ENCODE measurements around the gene SF3A2.

Gene SF3A2

GRCh38 chr19:2246014-2246620 is 9.5 kb downstream of the SF3A2 start:
- POLR2A ChIA-PET: no interaction called here

DNA sequence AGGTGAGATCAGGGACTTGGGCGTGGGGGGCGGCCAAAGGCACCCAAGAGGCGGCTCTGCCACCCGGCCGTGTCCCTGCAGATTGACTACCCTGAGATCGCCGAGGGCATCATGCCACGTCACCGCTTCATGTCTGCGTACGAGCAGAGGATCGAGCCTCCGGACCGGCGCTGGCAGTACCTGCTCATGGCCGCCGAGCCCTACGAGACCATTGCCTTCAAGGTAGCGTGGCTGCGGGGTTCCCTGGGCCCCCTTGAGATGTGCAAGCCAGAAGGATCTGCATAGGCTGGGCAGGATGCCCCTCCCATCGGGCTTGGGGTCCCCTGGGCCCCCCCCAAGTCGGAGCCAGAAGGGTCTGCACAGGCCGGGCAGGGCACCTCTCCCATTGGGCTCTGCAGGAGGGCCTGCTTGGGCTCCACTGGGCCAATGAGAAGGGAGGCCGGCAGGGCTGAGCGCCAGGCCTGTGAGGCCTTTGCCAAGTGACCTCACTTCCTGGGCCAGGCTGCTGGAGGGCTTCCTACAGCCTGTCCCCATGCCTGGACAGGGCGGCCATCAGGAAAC is 10.3 kb downstream of the SF3A2 start:
- Histone ChIP-seq H3K4me3 (ENCODE audit: low read depth, low read length) (no peak overlapping the region), H3K9me3 (ENCODE audit: control insufficient read depth, insufficient read depth, low read depth, low read length) (no peaks in the 10 kb centered on the region), H3K4me1 (ENCODE audit: control insufficient read depth, insufficient read depth, low read length) (no peaks in the 10 kb centered on the region), H3K27ac (ENCODE audit: extremely low read depth, low read depth, low read length) (0 out of 2 replicates have a peak overlapping the region, but pooled peaks have one; percentile 16), H3K36me3 (ENCODE audit: control insufficient read depth in 2 of 2, insufficient read depth in 1 of 2, low read length in 2 of 2) (peaks cover 10 to 71% of the 10 kb centered on the region in 2 experiments)
- POLR2A ChIA-PET: no interaction called here
- CTCF ChIA-PET: no interaction called here
- TF ChIP-seq SP2 (tag by site-specific recombination; IDR thresholded peaks at IDR 0.05) (peak; percentile 52), RBAK (tag by site-specific recombination; IDR thresholded peaks at IDR 0.05) (no peak), ZNF600 (tag by site-specific recombination; IDR thresholded peaks at IDR 0.05) (no peak), ZNF175 (tag by site-specific recombination; IDR thresholded peaks at IDR 0.05) (no peak), ZNF16 (tag by site-specific recombination; IDR thresholded peaks at IDR 0.05; ENCODE audit: low read depth) (no peak), GLIS1 (tag by site-specific recombination; IDR thresholded peaks at IDR 0.05) (peak; percentile 91), ZNF223 (tag by site-specific recombination; IDR thresholded peaks at IDR 0.05) (peak; percentile 72; the same call in 1 of the 2 replicates), ZNF629 (tag by site-specific recombination; IDR thresholded peaks at IDR 0.05) (peak; percentile 14; the same call in 1 of the 2 replicates), ZNF514 (tag by site-specific recombination; IDR thresholded peaks at IDR 0.05) (no peak), KLF10 (tag by site-specific recombination; IDR thresholded peaks at IDR 0.05) (no peak), ZNF701 (tag by site-specific recombination; IDR thresholded peaks at IDR 0.05) (no peak), KLF7 (tag by site-specific recombination; IDR thresholded peaks at IDR 0.05; ENCODE audit: borderline replicate concordance) (no peak), ZNF610 (tag by site-specific recombination; IDR thresholded peaks at IDR 0.05; ENCODE audit: borderline replicate concordance) (no peak), ZNF513 (tag by site-specific recombination; IDR thresholded peaks at IDR 0.05) (no peak), ZIC2 (tag by site-specific recombination; IDR thresholded peaks at IDR 0.05) (peak; percentile 10; the same call in 1 of the 2 replicates), ZFP69B (tag by site-specific recombination; IDR thresholded peaks at IDR 0.05) (no peak), HOXA7 (CRISPR knock-in tag; IDR thresholded peaks at IDR 0.05; ENCODE audit: borderline replicate concordance) (no peak), ZBTB6 (tag by site-specific recombination; IDR thresholded peaks at IDR 0.05) (no peak), ZBTB10 (tag by site-specific recombination; IDR thresholded peaks at IDR 0.05) (peak; percentile 73; the same call in 1 of the 2 replicates), SP7 (tag by site-specific recombination; IDR thresholded peaks at IDR 0.05) (no peak), WT1 (tag by site-specific recombination; IDR thresholded peaks at IDR 0.05) (no peak), PATZ1 (tag by site-specific recombination; IDR thresholded peaks at IDR 0.05) (peak; percentile 51; the same call in 1 of the 2 replicates), PRDM1 (tag by site-specific recombination; IDR thresholded peaks at IDR 0.05) (no peak)

More at GRCh38 chr19:2246014-2246620, 9.5 kb downstream of the SF3A2 start:
- Histone ChIP-seq H3K9me3 (ENCODE audit: control insufficient read depth, insufficient read depth, low read depth, low read length) (no peaks in the 10 kb centered on the region), H3K36me3 (ENCODE audit: control insufficient read depth in 2 of 2, insufficient read depth in 1 of 2, low read length in 2 of 2) (peaks cover 10 to 79% of the 10 kb centered on the region in 2 experiments), H3K4me3 (ENCODE audit: low read depth, low read length) (no peak overlapping the region), H3K27ac (ENCODE audit: extremely low read depth, low read depth, low read length) (no peak overlapping the region), H3K4me1 (ENCODE audit: control insufficient read depth, insufficient read depth, low read length) (no peaks in the 10 kb centered on the region)
- TF ChIP-seq ZNF214 (tag by site-specific recombination; IDR thresholded peaks at IDR 0.05; ENCODE audit: borderline replicate concordance) (no peak), ZNF155 (tag by site-specific recombination; IDR thresholded peaks at IDR 0.05) (no peak), ZNF76 (tag by site-specific recombination; IDR thresholded peaks at IDR 0.05; ENCODE audit: borderline replicate concordance, low read depth) (no peak), HOXC10 (CRISPR knock-in tag; IDR thresholded peaks at IDR 0.05) (no peak), ZFHX2 (tag by site-specific recombination; conservative IDR thresholded peaks at IDR 0.05) (no peak), ZNF394 (tag by site-specific recombination; IDR thresholded peaks at IDR 0.05; ENCODE audit: borderline replicate concordance) (no peak), ZNF670 (tag by site-specific recombination; IDR thresholded peaks at IDR 0.05; ENCODE audit: low read depth) (no peak), ZNF548 (tag by site-specific recombination; IDR thresholded peaks at IDR 0.05) (no peak), ZNF211 (tag by site-specific recombination; IDR thresholded peaks at IDR 0.05; ENCODE audit: low read depth) (no peak), PRDM1 (tag by site-specific recombination; IDR thresholded peaks at IDR 0.05) (no peak), ZNF37A (tag by site-specific recombination; IDR thresholded peaks at IDR 0.05) (no peak), ZNF580 (tag by site-specific recombination; IDR thresholded peaks at IDR 0.05) (no peak), ZNF555 (tag by site-specific recombination; conservative IDR thresholded peaks at IDR 0.05) (no peak), ZNF366 (tag by site-specific recombination; conservative IDR thresholded peaks at IDR 0.05) (no peak)
- CTCF ChIA-PET: interaction anchor here (0.6 to 1.4 kb wide), 2 partner anchors 90 to 91 kb away, joined by 3 read pairs; no protein-coding TSS in a partner anchor
